Stimulated activated CD8-positive, alpha-beta memory T cell treated with anti-CD3 and anti-CD28 coated beads, Interleukin-7, amount 100 ng/mL, for 48 hours (primary cell): ENCODE measurements around the gene XXYLT1.
"Not testable (repeated sequence)": the region's sequence is repeated elsewhere in the genome, so short reads cannot be mapped to it uniquely, and the experiment has no call there.

Source experiments
- DNase-seq, 2 donors: peaks; one replicate each; pipeline ENCODE4 v3.0.0-alpha.2; 2020; ENCODE audit warnings: low read depth in 1 of 2; ENCODE audit errors: extremely low read depth in 1 of 2

Gene XXYLT1

DNA sequence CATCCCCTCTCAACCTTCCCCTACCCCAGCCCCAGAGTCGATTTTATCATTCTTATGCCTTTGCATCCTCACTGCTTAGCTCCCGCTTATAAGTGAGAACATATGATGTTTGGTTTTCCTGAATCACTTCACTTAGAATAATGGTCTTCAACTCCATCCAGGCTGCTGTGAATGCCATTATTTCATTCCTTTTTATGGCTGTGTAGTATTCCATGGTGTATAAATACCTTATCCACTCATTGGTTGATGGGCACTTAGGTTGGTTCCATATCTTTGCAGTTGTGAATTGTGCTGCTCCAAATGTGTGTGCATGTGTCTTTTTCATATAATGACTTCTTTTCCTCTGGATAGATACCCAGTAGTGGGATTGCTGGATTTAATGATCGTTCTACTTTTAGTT lies 233.4 kb downstream of the XXYLT1 start:
- not testable (repeated sequence) for DNase-seq

DNA sequence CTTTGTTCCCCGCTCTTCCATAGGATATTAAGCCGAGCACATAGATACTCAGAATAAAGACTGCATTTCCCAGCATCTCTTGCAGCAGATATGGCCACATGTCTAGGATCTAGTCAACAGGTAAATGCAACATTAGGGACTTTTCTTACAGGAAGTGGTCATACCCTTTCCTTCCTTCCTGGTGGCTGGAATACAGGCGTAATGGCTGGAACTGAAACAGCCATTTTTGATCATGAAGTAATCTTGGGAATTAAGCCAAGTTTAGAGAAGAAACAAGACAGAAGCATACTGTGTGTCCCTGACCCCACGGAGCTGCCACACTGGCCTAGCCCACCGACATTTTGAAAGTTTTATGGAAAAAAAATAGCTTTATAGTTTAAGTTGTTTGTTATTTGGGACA lies 234.0 kb downstream of the XXYLT1 start:
- no peak for DNase-seq

DNA sequence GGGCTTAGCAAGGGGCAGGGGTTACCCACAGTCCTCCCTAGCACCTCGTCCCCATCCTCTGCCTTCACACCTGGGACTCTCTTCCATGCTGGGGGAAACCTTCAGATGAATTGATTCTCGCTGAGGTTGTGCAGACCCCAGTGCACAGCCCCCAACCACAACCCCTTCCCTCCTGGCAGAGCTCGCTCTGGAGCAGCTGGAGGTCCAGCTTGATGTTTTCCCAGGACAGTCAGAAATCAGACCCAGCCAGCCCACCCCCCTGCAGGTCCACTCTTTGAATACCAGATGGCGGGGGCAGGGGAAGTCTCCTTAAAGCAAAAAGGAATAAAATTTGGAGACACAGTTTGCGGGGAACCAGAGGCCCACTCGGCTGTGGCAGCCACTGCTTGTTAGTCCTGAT lies 234.4 kb downstream of the XXYLT1 start:
- DNase-seq, result no peak

DNA sequence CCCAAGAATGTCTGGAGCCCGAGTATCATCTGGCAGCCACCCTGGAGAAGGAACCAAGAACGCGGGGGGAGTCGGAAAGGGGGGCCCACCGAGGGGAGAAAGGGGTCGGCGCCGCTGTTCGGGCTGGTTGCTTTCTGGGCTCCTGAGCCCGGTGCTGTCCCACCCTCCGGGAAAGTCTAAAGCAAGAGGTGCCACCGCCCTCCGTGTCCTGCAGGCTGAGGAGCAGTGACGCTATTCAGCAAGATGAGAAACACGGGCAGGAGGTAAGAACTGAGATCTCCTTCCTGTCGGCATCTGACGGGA lies 234.8 kb downstream of the XXYLT1 start:
- no peak for DNase-seq

DNA sequence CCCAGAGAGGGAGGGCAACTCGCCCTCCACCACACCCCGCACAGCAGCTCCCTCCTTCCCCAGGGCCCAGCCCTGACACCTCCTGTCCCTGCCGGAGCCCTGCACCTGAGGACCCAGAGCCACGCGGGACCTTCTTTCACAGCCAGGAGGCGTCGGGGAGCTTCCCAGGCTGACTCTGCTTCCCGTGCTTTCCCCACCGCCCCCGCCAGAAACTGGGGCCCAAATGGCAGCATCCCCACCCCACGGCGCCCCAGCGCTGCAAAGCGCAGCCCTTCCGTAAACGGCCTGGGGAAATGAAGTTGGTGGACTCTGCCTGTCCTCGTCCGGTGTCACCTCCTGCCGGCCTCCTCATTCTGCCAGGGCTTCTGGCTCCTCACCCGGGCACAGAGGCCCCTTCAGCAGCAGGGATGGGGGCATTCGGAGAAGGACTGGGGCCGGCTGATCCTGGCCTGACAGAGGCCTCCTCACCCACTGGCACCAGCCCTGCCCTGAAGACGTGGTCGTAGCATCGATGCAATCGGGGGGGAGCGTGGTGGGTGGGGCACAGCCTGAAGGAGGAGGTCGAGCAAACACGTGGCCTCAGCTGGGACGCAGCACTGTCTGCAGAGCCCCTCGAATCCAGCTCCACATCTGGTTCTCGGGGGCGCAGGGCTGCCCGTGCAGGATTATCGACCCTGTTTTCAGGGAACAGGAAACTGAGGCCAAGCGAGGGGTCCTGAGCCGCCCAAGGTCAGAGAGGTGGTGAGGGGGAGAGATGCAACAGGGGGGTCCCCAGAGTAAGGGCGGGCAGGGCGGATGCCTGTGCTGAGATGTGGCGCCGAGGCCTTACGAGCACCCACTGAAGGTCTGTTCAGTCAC lies 235.4 kb downstream of the XXYLT1 start:
- DNase-seq, result no peak

DNA sequence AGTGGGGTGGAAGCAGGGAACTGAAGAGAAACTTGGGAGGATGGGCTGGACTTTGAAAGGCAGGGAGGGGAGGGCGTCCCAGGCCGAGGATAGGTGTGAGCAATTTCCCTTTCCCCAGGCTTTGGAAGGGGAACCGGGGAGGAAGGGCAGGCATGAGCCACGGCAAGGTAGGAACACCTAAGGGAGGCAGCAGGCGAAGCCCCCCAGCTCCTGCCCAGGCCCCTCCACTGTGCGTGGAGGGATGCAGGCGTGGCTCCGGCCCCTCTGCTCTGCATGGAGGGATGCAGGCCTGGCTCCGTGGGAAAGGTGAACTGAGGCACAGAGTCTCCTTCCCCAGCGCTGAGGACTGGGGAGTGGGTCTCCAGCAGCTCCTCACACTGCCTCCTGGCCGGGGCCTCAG lies 236.4 kb downstream of the XXYLT1 start:
- no peak for DNase-seq

DNA sequence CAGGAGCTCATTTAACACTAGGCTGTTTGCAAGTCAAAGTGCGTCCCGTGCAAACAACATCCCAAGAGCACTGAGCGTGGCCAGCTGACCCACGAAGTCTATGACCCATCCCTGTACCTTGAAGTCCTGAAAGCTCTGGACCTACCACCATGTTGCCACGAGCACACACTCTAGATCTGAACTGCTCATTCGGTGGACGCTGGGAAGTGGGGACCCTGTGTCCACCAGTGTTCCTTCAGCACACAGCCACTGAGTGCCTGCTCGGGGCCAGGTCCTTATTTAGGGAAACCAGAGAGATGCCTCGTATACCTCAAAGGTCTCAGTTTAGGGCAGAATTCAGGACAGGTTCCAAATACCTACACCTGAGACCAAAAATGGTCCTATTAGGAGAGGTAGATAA lies 236.9 kb downstream of the XXYLT1 start:
- DNase-seq, result no peak

DNA sequence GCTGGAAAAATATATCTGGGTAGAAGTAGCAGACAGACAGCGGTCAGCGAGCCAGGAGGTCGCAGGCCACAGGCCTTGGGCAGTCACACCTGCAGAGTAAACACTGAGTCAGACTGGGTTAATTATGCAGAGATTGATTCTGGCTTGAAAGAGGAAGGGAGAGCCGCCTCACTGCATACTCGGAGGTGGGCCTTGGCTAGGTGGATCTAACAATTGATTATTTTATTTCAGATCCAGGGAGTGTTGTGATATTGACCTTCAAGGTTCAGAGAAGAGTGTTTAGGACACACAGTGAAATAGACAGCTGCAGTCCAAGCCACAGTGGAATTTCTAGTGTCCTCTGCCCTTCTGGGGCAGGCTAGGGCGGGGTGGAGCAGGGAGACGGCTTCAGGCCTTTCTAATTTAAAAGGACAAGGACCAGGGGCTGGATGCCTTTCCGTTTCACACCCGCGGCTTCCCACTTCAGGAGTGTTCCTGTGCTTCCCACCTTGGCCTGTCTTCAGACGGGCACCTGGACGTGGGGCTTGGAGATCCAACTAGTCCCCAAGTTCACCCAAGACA lies 237.3 kb downstream of the XXYLT1 start:
- no peak for DNase-seq

DNA sequence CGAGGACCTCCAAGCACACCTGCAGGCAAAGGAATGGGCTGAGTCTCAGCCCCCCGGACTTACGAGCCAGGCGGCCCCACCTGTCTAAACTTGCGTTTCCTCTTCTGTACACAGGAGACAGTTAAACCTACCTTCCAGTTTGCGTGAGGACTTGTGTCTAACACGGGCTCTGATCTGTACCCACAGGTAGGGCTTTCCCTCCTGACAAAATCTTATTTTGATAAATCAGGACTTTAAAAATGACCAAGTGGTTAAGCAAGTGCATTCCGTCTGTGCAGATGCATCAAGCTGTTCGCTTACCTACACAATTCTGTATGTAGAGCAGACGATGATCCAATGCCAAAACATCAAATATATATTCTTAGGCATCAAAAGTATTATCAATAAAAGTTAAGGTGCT lies 238.0 kb downstream of the XXYLT1 start:
- DNase-seq, result no peak

DNA sequence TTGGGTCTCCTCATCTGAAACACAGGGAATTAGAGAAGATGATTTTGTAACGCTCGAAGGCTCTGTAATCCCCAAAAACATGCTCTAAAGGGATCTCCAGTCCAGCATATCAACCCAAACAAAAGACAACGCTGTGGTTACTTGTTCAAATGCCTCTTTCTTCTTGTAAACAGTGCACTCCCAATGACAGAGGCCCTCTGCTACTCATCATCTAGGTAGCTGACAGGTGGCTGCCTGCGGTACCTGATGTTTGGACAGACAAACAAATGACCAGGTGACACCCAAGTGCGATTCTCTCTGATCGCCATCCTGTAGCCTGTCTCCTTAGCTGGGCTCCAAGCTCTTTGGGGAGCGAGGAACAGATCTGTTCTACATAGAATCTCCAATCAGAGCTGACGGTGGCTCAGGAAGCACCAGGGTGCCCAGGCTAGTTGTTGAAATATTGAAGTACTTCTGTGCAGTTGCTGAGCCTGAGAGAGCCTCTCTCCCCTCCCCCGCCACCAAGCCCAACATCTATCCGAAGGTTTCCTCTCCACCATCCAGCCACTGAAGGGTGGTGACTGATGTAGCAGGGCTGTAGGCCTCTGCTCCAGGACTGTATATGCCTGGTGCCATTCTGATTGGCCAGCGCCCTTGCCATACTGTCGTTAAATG lies 238.7 kb downstream of the XXYLT1 start:
- DNase-seq, result no peak

DNA sequence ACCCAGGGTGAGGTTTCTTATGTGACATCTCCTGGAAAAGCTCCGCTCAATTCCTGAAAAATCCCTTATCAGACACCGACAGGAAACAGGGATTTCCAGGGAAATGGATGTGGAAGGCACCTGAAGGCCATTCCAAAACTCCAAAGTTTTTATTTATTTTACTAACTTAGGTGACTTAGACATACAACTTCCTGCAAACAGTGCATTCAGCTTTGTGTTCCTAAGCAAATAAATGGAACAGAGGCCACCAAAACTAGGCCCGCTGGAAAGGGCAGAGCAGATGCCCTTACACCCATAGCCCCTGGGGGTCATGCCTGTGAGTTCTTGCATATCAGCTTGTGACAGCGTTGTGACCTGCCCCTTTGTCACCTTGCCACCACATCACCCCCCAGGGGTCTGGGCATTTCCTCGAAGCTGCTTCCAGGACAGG lies 239.4 kb downstream of the XXYLT1 start:
- no peak for DNase-seq

DNA sequence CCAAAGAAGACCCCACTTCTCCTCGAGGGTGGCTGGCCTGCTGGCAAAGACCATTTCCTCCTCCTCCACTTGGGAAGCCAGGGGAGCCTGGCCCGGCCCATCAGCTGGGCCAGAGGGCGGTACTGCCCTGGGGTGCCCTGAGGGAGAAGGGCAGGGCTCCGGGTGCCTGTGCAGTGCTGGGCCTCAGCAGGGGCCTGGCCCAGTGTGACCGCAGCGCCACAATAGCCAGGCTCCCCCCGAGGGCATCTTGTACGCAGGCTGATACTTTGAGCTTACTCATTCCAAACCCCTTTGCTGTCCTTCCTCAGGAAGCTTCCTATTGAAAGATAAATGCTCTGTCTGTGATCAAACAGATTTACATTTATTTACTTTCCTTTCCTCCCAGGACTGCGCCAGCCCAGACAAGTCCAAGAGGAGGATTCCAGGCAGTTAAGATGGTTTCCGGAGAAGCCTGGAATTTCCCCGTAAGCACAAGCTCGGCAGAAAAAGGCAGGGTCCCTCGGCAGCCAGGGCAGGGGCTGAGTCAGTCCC lies 240.1 kb downstream of the XXYLT1 start:
- no peak for DNase-seq

DNA sequence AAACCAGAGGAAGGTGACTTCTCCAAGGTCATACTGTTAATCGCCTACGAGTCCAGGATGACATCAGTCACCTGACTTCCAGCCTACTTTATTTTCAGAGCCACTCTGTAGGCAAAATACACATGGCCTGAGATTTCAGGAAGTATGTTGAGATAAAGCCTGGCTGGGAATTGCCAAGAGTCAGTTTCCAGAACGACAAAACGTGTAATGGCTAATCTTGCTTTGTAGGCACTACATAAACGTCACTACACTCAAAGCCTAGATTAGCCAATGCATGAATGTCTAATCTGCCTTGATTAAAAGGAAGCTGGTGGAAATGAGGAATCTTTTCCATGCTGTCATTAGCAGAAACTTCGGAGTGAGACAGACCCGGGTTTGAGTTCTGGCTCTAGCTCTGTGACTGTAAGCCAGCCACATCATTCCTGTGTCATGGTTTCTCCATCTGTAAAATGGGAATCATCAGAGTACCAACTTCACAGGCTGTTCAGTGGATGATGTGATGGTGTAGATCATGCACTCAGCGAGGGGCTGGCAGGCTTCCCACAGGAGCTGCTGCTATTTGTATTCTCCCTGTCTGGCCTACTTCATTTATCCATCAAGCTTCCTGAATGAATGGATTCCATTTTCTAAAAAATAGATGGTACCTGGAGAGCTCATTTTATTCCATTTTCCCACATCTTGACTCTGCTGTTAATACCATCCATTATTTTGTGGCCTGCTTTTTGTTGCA lies 241.9 kb downstream of the XXYLT1 start:
- DNase-seq, result no peak

DNA sequence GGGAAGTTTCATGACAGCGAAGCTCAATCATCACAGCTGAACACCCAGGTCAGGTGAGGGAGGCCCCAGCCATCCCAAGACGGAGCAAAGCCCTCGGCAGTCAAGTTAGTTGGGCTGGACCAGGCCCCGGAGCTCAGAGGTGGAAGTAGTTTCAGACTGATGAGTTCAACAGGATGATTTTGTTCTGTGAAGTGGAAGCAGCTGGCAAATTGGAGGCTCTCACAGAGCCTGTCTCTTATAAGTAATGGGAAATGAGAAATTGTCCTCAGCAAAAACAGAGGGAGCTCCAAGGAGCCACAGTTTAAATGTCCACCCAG lies 245.1 kb downstream of the XXYLT1 start:
- DNase-seq, result no peak

DNA sequence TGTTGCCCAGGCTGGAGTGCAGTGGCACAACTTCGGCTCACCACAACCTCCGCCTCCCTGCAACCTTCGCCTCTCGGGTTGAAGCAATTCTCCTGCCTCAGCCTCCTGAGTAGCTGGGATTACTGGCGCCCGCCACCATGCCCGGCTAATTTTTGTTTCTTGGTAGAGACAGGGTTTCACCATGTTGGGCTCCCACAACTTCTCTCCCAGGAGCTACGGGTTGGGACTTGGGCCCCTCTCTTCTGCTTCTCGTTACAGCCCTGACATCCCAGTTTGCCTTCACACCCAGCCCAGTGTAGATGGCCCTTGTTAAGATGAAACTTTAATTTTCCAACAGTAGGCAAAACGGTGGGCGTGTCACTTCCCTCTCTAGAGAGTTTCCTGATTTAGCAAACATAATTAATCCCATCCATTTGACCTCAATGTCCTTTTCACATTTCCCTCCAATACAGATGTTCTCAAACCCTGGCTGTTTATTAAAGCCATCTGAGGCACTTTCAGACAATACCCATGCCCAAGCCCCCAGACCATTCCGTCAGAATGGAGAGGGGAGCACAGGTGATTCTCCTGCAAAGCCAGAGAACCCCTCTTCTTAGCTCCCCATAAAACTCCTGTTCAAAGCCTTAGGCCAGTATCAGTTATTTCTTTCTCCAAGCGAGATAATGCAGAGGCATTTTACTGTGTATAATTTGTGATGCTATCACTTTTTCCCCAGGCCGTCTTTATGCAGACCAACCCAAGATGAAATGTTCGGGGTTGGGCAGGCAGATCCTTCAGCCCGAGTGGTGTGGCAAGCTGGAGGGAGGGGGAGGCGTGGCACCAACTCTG lies 245.7 kb downstream of the XXYLT1 start:
- DNase-seq, result no peak

DNA sequence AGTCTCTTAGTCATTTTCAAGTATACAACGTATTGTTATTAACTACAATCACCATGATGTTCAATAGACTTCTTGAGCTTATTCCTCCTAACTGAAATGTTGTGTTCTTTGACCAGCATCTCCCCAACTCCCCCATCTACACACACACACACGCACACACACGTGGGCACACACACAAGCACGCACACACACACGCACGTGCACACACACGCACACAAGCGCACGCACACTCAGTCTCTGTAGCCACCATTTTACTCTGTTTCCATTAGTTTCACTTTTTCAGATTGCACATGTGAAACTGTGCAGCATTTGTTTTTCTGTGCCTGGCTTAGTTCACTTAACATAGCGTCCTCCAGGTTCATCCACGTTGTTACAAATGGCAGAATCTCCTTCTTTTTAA lies 247.0 kb downstream of the XXYLT1 start:
- DNase-seq, result no peak

DNA sequence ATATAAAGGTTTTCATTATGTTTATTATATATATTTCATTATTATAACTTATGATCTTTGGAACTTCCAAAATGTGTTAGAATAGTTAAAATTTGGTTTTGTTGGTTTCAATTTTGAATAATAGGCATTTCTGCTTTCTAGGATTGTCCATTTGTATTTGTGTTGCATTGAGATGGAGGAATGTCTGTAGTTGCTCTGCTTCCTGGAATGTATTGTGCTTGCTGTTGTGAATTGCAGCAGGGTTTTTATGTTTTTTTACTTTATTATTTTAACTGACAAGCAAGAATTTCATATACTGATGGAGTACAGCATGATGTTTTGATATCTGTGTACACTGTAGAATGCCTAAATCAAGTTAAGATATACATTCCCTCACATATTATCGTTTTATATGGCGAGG lies 247.4 kb downstream of the XXYLT1 start:
- no peak for DNase-seq

DNA sequence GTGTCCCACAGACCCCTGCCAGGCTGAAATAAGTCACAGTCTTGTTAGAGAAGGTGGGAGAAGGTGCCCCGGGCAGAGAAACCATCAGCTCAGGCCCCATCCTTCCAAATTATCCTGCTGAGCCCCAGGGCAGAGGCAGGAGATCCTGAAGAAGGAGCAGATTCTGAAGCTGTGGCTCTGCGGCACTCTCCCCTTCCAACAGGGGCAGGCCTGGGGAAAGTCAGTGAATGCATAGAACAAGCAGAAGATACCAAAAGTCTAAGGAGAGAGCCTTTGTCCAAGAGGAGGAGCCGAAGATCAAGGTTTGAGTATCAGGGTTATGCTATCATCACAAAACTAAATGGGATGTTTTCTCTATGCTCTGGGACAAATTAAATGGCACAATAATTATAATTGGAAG lies 249.3 kb downstream of the XXYLT1 start:
- DNase-seq, result no peak

DNA sequence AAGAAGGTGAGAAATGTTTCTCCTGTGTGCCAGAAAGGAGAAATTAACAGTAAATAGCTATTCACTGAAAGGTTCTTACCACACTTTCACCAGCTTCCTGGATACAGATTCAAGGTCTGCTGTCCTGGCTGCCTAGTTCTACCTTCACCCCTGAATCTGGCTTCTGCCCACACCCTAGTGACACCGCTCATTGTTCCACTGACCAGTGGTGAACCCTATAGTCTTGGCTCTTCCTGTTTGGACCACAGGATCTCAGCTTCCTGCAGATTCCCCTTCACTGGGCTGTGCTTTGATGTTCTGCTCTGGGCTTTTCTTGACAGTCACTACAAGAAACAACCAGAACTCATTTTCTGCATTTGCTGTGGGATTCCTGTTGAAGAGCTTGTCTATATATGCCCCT lies 250.0 kb downstream of the XXYLT1 start:
- no peak for DNase-seq

DNA sequence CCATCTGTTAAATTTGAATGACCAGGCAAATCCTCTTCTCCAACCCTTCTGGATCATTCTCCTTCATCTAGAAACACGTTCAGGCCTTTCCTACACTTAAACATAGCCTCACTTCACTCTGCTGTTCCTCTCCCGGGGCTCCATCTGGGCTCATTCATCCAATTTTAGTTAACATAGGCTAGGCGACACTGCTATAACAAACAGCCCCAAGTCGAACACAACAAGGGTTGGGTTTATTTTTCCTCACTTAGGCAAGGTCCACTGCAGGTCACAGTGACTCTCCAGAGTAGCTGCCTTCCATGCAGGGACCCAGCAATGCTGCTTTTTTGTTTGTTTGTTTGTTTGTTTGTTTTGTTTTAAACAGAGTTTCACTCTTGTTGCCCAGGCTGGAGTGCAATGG lies 250.8 kb downstream of the XXYLT1 start:
- no peak for DNase-seq

DNA sequence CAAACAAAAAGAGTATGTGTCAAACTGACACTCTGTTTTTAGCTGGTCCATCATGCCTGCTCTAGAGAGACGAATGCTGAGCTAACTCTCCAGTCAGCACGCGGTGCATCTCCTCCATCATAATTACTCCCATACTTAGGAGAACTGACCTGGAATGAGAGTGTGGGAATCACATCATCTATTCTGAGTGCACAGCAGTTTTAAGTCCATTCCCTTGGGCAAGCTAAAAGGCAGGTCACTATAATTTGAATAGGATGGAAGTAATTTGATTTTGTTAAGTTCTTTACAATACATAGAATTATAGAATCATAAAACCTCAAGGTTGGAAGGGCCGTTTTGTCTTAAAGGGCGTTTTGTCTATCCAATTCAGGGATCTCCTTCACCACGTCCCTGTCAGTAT lies 251.6 kb downstream of the XXYLT1 start:
- DNase-seq, result no peak
